H9 (cell line): ENCODE data around the gene FAM32A. TPM values are rescaled to one million over a fixed set of nuclear protein-coding genes. Genes with fewer than 3 reads are reported as not detected.

Experiments
- DNase-seq: peaks from one replicate; pipeline ENCODE4 v3.0.0-alpha.2; 2017
- H2AFZ ChIP-seq: one replicate; pipeline ENCODE4 v1.6.1; 2013; ENCODE audit warnings: mild to moderate bottlenecking, low read length, control low read depth, moderate library complexity
- H2AK5ac ChIP-seq: 2 replicates; pipeline ENCODE4 v1.6.1; 2013; ENCODE audit warnings: low read length, control low read depth, mixed read lengths; ENCODE audit not compliant: insufficient read length
- H2BK120ac ChIP-seq: one replicate; pipeline ENCODE4 v1.6.1; 2013; ENCODE audit warnings: low read depth, mild to moderate bottlenecking, low read length, control low read depth, inconsistent platforms; ENCODE audit not compliant: poor library complexity, severe bottlenecking
- H2BK12ac ChIP-seq: 2 replicates; pipeline ENCODE4 v1.6.1; 2013; ENCODE audit warnings: low read length, control low read depth, mixed read lengths, low read depth; ENCODE audit not compliant: insufficient read length
- H2BK15ac ChIP-seq: 2 replicates; pipeline ENCODE4 v1.6.1; 2013; ENCODE audit warnings: low read depth, low read length, control low read depth
- H2BK20ac ChIP-seq: one replicate; pipeline ENCODE4 v1.6.1; 2013; ENCODE audit warnings: low read depth, mild to moderate bottlenecking, low read length, control low read depth, inconsistent platforms; ENCODE audit not compliant: poor library complexity, severe bottlenecking
- H2BK5ac ChIP-seq: 2 replicates; pipeline ENCODE4 v1.6.1; 2013; ENCODE audit warnings: low read length, control low read depth, mixed read lengths; ENCODE audit not compliant: insufficient read length
- H3K14ac ChIP-seq: 2 replicates; pipeline ENCODE4 v1.6.1; 2013; ENCODE audit warnings: low read length, control low read depth; ENCODE audit not compliant: insufficient read depth
- H3K18ac ChIP-seq: 2 replicates; pipeline ENCODE4 v1.6.1; 2013; ENCODE audit warnings: low read depth, mild to moderate bottlenecking, mixed read lengths, low read length, control low read depth; ENCODE audit not compliant: insufficient read length
- H3K23ac ChIP-seq: 2 replicates; pipeline ENCODE4 v1.6.1; 2013; ENCODE audit warnings: low read length, control low read depth, mixed read lengths, low read depth; ENCODE audit not compliant: insufficient read length
- H3K23me2 ChIP-seq: 2 replicates; pipeline ENCODE4 v1.6.1; 2013; ENCODE audit warnings: low read depth, mild to moderate bottlenecking, mixed read lengths, low read length, control low read depth; ENCODE audit not compliant: insufficient read length, poor library complexity, severe bottlenecking
- H3K27ac ChIP-seq: 2 replicates; pipeline ENCODE4 v1.5.1; 2013; ENCODE audit warnings: low read length, control low read depth, mixed read lengths, low read depth; ENCODE audit not compliant: insufficient read length
- H3K27me3 ChIP-seq: 2 replicates; pipeline ENCODE4 v1.6.1; 2013; ENCODE audit warnings: low read length, control low read depth, inconsistent platforms; ENCODE audit not compliant: insufficient read depth
- H3K4ac ChIP-seq: 2 replicates; pipeline ENCODE4 v1.6.1; 2013; ENCODE audit warnings: low read depth, mild to moderate bottlenecking, control low read depth, inconsistent platforms, low read length, moderate library complexity
- H3K4me1 ChIP-seq: 2 replicates; pipeline ENCODE4 v1.6.1; 2013; ENCODE audit warnings: low read length, control low read depth, inconsistent platforms; ENCODE audit not compliant: insufficient read depth
- H3K4me2 ChIP-seq: 2 replicates; pipeline ENCODE4 v1.6.1; 2013; ENCODE audit warnings: low read length, control low read depth, mixed read lengths; ENCODE audit not compliant: insufficient read length, insufficient read depth
- H3K56ac ChIP-seq: 2 replicates; pipeline ENCODE4 v1.6.1; 2013; ENCODE audit warnings: low read depth, mild to moderate bottlenecking, mixed read lengths, low read length, control low read depth; ENCODE audit not compliant: insufficient read length
- H3K79me1 ChIP-seq: 2 replicates; pipeline ENCODE4 v1.6.1; 2013; ENCODE audit warnings: low read depth, mild to moderate bottlenecking, moderate library complexity, low read length, control low read depth, inconsistent platforms; ENCODE audit not compliant: insufficient read depth, poor library complexity, severe bottlenecking
- H3K79me2 ChIP-seq: 2 replicates; pipeline ENCODE4 v1.6.1; 2013; ENCODE audit warnings: low read length, control low read depth, inconsistent platforms; ENCODE audit not compliant: insufficient read depth
- H3K9ac ChIP-seq: 2 replicates; pipeline ENCODE4 v1.6.1; 2013; ENCODE audit warnings: low read length, control low read depth, mixed read lengths; ENCODE audit not compliant: insufficient read length; ENCODE audit errors: extremely low read depth
- H3K9me3 ChIP-seq: one replicate; pipeline ENCODE4 v1.6.1; 2013; ENCODE audit warnings: low read depth, low read length, inconsistent platforms; ENCODE audit not compliant: control insufficient read depth
- H3T11ph ChIP-seq: one replicate; pipeline ENCODE4 v1.6.1; 2013; ENCODE audit warnings: mild to moderate bottlenecking, low read length, control low read depth, inconsistent platforms
- H4K20me1 ChIP-seq: one replicate; pipeline ENCODE4 v1.6.1; 2013; ENCODE audit not compliant: control insufficient read depth, insufficient read length, insufficient read depth
- H4K5ac ChIP-seq: 2 replicates; pipeline ENCODE4 v1.6.1; 2013; ENCODE audit warnings: low read depth, mild to moderate bottlenecking, mixed read lengths, low read length, control low read depth; ENCODE audit not compliant: insufficient read length
- H4K8ac ChIP-seq: replicated peaks from 2 replicates; pipeline ENCODE4 v1.6.1; 2013; ENCODE audit warnings: low read length, control low read depth, mixed read lengths, low read depth; ENCODE audit not compliant: insufficient read length
- H4K91ac ChIP-seq: 2 replicates; pipeline ENCODE4 v1.6.1; 2013; ENCODE audit warnings: low read depth, mild to moderate bottlenecking, moderate library complexity, mixed read lengths, low read length, control low read depth; ENCODE audit not compliant: insufficient read length
- H3K27ac Mint-ChIP-seq, 3 experiments: 2 replicates in 2 of 3; 3 replicates in 1 of 3; pipeline ENCODE4 v1.8.0; 2020 to 2021; ENCODE audit warnings: mixed read lengths in 3 of 3, mild to moderate bottlenecking in 1 of 3, moderate library complexity in 1 of 3
- H3K27me3 Mint-ChIP-seq: 2 replicates; pipeline ENCODE4 v1.8.0; 2021; ENCODE audit warnings: low read depth, mild to moderate bottlenecking, moderate library complexity, mixed read lengths
- H3K36me3 Mint-ChIP-seq, 3 experiments: 2 replicates in 2 of 3; 3 replicates in 1 of 3; pipeline ENCODE4 v1.8.0; 2020 to 2021; ENCODE audit warnings: low read depth in 3 of 3, mixed read lengths in 3 of 3; ENCODE audit not compliant: insufficient read depth in 1 of 3
- H3K4me1 Mint-ChIP-seq, 2 experiments: 2 replicates each; pipeline ENCODE4 v1.8.0; 2020; ENCODE audit warnings: mixed read lengths in 2 of 2
- H3K4me3 Mint-ChIP-seq, 2 experiments: 2 replicates in 1 of 2; 3 replicates in 1 of 2; pipeline ENCODE4 v1.8.0; 2020 to 2021; ENCODE audit warnings: mild to moderate bottlenecking in 2 of 2, mixed read lengths in 2 of 2, moderate library complexity in 1 of 2
- H3K9me3 Mint-ChIP-seq, 2 experiments: 2 replicates in 1 of 2; 3 replicates in 1 of 2; pipeline ENCODE4 v1.8.0; 2020; ENCODE audit warnings: mild to moderate bottlenecking in 2 of 2, mixed read lengths in 2 of 2, moderate library complexity in 1 of 2
- CTCF ChIP-seq: fragments of 200-600 bp; sonication (generic); conservative IDR thresholded peaks from 3 replicates; pipeline ENCODE4 v1.8.0; 2021; ENCODE audit warnings: antibody characterized with exemption, mild to moderate bottlenecking
- WGBS: extraction: QIAGEN DNeasy Blood & Tissue Kit; methylation state at CpG from one replicate; pipeline ENCODE4 v1.1.7; 2013; ENCODE audit warnings: missing lambda C conversion rate, low lambda C conversion rate, mixed read lengths; ENCODE audit not compliant: insufficient read length; ENCODE audit errors: extremely low coverage; 5-methylcytosine and 5-hydroxymethylcytosine counted together
- total RNA-seq: library from RNA; stranded (reverse); gene quantifications from 2 replicates; pipeline ENCODE4 v1.2.1, GENCODE V29; 2021

FAM32A gene
- total RNA-seq, 1 experiment from 2014 or later = 91.9 TPM

- no peaks in the 10 kb centered on the region for H3K79me2 ChIP-seq
- no peak overlapping the region for H2BK12ac ChIP-seq
- no peaks in the 10 kb centered on the region for H3K27me3 Mint-ChIP-seq
- H4K20me1 ChIP-seq = no peaks in the 10 kb centered on the region
- H3T11ph ChIP-seq = no peak overlapping the region
- no peak overlapping the region for H2BK5ac ChIP-seq
- H3K4me3 Mint-ChIP-seq = peak overlapping the region; percentile 76 to 84
- H3K23me2 ChIP-seq = peaks cover 2% of the 10 kb centered on the region
- no peak overlapping the region for H4K91ac ChIP-seq
- no peak overlapping the region for H3K14ac ChIP-seq
- no peaks in the 10 kb centered on the region for H3K27me3 ChIP-seq
- no peaks in the 10 kb centered on the region for H3K9me3 ChIP-seq
- H4K5ac ChIP-seq = no peak overlapping the region
- H2BK15ac ChIP-seq = no peak overlapping the region
- H3K18ac ChIP-seq = no peak overlapping the region
- H3K4me2 ChIP-seq = no peak overlapping the region
- no peak overlapping the region for H2AFZ ChIP-seq
- no peak for TF ChIP-seq CTCF
- no peak overlapping the region for H3K56ac ChIP-seq
- no peak overlapping the region for H4K8ac ChIP-seq
- H3K9me3 Mint-ChIP-seq = no peaks in the 10 kb centered on the region
- peaks cover 10% of the 10 kb centered on the region in 2 experiments for H3K4me1 Mint-ChIP-seq
- H3K27ac ChIP-seq = no peak overlapping the region
- WGBS = no CpG with 5 or more reads among the region's 9 CpGs
- no peak overlapping the region for H3K4ac ChIP-seq
- no peak overlapping the region for H2BK20ac ChIP-seq
- peaks cover 2 to 9% (median 8%) of the 10 kb centered on the region in 3 experiments; a peak in 2 of 7 replicates for H3K36me3 Mint-ChIP-seq
- H2BK120ac ChIP-seq = no peak overlapping the region
- no peak overlapping the region for H3K9ac ChIP-seq
- no peak overlapping the region for H2AK5ac ChIP-seq
- H3K4me1 ChIP-seq = no peaks in the 10 kb centered on the region; the same call in 1 of the 2 replicates
- H3K23ac ChIP-seq = no peak overlapping the region
- H3K27ac Mint-ChIP-seq = no peak overlapping the region
- DNase-seq = no peak
- H3K79me1 ChIP-seq = no peaks in the 10 kb centered on the region
Observed at GRCh38 chr19:16199275-16199932, 14.2 kb downstream of the FAM32A start.
